Measurements from ENCODE around the gene MAGI2.

MAGI2 gene

DNA sequence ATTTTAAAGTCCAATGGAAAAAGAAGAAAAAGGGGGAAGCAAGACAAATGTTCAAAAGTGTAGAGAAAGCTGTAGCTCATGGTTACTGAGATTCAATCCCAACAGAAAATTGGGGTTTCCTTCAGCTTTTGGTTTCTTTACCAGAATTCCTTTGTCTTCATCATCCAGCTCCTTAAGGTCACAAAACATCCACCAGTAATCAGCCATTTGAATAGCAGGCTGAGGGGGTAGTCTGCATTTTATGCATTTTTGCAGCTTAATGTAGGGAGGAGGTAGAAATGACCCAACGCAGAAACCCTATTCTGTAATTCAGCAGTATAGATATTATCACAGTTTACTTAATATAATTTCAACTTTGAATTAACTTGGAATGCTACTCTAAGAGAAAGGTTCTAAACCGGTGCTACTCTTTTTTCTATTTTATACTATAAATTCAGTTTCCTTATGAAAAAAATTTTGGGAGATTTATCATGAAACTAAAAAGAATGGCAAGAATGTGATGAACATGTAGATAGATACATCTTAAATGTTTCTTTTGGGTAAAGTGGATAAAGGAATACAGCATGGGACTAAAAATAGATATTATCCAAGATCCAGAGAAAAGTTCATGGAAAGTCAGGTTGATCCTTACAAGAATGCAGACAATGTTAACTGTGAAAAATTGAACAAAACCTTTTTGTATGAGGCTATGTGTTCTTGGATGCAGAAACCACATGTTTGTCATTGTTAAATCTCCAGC, 1058.0 kb downstream of the MAGI2 start:
- no peak for FAIRE-seq

DNA sequence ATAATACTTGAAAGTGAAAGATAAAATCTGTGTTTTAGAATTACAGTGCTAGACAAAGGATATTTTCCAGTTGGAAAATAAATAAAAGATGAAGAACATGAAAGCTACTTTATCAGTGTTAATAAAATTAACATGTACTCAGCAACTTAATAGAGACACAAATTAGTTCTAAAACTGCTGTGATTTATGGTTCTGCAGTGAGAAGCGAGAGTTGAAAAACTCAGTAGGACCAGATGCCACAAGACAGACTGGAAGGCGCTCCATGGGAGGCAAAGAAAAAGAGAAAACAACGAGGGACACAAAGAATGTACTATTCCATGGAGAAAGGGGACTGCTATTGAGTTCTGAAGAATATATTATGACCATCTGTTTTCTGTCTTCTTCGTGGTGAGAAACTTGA, 1064.4 kb downstream of the MAGI2 start:
- FAIRE-seq, result no peak

DNA sequence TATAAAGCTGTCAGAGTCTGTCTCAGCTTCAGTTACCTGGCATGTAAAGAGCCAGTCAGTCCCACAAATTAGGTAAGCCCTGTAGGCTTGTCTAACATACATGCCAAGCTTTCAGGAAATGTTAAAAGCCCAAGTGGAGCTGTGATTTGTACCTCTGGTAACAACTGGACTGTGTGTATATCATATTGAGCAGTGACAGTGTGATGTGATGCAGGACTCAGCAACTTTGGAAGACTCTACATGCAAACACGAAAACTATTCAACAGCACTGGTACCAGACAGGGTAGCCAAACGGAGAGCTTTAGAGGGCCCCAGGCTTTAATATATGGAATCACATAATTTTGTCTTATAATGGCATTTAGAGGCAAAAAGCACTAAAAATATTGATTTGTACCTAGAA, 1066.9 kb downstream of the MAGI2 start:
- no peak for FAIRE-seq

DNA sequence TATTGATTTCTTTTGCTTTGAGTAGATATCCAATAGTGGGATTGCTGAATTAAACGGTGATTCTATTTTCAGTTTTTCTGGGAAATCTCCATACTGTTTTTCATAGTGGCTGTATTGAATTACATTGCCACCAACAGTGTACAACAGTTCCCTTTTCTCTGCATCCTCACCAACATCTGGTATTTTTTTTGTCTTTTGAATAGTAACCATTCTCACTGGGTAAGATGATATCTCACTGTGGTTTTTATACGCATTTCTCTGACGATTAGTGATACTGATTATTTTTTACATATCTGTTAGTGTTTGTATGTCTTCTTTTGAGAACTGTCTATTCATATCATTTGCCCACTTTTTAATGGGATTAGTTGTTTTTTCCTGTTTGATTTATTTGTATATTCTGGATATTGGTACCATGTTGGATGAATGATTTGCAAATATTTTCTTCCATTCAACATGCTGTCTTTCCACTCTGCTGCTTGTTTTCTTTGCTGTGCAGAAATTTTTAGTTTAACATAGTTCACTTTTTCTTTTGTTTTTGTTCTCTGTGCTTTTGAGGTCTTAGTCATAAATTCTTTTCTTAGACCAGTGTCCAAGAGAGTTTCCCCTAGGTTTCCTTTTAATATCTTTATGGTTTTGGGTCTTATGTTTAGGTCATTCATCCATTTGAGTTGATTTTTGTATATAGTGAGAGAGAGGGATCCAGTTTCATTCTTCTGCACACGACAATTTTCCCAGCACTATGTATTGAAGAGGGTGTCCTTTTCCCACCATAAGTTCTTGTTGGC, 1070.2 kb downstream of the MAGI2 start:
- no peak for FAIRE-seq

DNA sequence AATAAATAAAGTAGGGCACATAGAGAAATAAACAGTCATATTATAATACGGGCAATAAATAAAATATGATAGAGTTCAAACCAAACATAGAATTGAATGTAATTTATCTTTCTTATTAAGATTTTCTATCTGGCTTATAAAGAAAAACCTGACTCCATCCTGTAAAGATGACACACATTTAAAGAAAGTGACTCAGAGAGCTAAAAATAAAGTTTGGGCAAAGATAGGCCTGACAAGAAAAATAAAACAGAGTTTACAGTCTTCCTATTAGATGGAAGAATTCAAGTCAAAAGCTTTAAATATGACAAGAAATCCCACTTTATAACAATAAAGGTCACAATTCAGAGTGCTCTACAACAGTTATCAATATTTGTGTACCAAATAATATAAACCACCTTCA, 1074.3 kb downstream of the MAGI2 start:
- FAIRE-seq, result no peak

DNA sequence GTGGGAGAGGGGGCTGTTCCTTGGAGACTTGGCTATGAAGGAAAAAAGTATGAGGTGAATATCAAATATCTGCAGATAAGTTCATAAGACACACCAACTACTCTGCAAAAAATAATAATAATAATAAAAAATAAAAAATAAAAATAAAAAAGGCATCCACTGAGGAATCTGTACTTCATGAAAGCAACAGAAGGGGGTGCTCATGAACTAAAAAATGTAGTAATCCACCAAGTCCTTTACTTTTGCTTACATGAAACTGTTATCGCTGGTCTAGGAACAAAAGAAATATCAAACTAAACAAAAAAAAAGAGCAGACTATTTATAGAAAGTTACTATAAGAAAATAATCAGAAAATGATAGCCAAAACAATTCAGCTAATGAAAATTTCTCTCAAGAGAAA, 1075.9 kb downstream of the MAGI2 start:
- FAIRE-seq, result peak; percentile 36

DNA sequence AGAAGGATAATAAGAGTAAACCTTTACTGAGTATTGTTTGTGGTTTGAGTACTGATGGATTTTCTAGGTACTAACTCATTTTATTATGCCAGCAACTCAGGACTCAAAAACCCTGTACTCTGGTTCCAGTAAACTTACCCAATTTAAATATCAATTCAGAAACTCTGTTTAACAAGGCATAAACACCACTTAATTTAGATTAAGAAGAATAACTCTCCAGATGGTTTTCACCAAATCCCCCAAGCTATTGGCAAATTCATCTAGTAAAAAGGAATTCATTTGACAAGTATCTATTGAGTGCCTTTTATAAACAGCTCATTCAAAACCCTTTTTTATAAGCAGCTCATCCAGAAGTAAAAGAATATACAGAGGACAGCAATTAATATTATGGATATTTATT, 1082.5 kb downstream of the MAGI2 start:
- no peak for FAIRE-seq

DNA sequence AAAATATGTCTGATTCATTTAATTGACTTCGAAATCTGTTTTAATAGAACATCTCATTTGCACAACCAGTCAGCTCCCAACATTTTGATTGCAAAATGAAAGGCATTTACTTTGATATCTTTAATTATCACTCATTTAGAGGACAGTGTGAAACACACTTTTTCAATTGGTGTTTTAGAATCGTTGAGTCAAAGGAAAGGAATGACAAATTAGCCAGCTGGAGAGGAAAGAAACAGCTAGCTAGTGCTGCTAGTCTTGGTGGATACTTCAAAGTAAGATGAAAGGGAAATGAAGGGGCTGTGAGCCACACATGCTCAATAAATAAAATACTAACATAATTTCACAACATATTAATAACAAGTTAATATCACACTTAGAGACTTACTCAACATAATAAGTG, 1084.7 kb downstream of the MAGI2 start:
- FAIRE-seq, result no peak

DNA sequence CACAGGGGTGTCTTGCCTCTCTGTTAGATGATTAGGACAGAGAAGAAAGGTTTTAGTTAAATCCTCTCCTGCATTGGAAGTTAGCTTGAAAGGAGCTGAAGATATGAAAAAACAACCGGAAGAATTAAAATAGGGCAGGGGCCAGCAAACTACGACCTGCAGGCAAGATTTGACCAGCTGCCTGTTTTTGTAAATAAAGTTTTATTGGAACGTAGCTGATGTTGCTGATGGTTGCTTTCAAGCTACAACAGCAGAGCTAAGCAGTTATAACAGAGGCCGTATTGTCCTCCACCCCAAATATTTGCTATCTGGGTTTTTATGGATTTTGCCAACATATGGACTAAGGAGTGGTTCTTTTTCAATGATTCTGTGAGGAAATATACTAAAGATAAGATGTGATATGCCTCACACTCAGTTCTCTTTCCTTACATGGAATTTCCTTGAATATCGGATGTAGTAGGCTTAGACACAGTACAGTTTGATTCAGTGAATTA, 1086.1 kb downstream of the MAGI2 start:
- no peak for FAIRE-seq

DNA sequence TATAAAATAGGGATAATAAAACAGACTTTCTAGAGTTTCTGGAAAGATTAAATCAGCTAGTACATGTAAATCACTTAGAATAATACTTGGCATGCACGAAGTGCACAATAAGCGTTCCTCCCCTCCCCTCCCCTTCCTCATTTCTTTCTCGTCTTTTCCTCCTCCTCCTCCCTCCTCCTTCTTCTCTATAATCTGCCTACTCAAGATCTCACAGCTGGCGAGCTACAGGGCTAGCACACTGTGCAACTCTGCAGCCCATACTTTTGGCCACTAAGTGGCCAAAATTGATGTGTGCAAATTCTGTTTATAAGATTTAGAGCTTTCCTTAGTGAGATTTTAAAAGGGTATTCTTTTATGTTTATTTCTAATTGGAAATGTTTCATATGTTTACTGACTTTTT, 1089.6 kb downstream of the MAGI2 start:
- FAIRE-seq, result no peak

DNA sequence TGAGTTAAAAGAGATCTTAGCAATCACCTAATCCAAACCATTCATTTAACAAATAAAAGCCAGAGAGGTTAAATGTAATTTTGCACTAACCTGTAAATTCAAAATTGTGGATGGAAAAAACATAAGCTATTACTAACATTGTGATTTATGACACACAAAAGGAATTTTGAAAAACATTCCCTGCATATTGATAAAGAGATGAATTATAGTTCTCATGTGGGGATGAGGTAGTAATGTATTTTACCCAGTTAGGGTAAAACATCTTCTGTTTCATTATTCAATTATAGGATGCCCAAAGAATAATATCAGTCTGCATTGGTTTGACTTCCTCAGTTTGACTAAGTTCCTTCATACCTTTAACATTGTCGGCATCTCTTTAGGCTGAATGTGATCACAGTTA, 1093.6 kb downstream of the MAGI2 start:
- FAIRE-seq, result no peak

DNA sequence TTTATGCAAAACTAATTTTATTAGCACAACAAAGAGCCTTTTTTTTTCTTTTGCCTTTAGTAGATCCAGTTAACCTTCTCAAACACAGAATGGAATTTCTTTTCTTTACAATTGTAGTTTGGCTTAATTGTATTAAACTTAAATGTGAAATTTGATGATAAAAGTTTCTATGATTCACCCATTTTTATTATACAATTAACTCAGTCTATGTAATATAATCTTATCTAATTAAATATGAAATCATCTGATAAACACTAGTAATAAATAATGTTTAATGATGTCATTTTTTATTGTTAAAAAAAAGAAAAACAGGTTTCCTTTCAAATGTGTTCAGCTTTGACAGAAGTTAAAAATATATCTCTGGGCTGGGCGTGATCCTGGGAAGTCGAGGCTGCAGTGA, 1095.8 kb downstream of the MAGI2 start:
- no peak for FAIRE-seq

DNA sequence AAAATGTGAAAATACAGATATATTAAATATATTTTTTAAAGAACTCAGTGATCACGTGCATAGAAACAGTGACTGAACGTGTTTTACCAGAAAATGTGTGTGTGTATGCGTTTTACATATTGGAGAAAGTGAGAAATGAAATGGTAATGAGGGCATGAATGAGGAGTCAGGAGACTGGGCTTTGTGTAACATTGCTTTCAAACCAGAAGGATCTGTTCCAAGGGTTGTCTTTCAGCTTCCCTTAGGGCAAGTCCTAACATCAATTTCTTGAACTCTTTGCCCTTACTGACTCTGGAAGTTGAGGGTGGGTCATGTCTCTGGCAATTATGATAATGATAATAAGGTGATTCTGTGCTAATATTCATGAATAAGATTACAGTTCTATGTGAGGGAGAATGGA, 1097.6 kb downstream of the MAGI2 start:
- FAIRE-seq, result no peak

DNA sequence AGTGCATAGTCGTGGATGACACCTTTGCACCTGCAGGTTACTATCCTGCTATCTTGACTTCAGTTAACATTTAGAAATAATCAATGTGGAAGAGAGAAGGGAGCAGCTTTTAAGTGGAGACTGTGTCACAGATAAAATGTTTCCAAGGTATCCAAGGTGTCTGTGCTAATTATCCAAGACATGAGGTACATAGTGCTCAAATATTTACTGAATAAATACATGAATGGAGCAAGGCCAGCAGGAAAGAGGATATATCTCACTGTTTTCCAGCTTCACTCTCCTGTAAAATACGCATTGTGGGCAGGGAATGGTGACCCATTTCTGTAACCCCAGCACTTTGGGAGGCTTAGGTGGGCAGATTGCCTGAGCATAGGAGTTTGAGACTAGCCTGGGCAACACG, 1102.5 kb downstream of the MAGI2 start:
- FAIRE-seq, result no peak

DNA sequence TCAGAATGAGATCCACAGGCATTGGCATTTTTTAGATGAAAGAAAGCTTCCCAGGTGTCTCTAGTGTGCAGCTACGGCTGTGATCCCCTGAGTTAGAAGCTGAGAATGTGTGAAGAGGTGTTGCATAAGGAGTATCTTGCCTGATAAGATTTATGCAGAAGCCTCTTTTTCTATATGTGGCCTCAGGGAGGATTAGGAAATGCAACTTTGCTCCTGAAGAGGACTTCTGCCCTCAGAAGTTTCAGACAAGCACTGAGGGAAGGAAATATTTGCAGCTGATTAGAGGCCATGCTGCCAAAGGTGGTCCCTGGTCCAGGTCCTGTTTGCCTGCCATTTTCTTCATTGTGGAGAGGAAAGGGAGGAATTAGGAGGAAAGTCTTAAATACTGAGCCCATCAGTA, 1103.1 kb downstream of the MAGI2 start:
- no peak for FAIRE-seq

DNA sequence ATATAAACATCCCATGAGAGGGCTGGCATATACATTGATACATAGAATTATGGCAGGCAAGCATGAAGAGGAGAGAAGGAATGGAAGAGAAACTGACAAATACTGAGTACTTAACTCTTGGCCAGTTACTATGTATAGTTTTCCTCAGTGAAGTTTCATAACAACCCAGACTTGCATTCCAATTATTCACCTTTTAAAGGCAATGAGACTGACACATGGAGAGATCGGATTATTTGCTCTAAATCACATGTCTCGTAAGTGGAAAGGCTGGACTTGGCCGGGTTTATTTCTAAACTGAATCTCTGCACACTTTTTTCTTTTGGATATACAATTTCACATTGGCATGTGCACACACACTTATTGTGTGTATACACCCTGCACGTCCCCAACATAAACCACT, 1106.6 kb downstream of the MAGI2 start:
- no peak for FAIRE-seq

DNA sequence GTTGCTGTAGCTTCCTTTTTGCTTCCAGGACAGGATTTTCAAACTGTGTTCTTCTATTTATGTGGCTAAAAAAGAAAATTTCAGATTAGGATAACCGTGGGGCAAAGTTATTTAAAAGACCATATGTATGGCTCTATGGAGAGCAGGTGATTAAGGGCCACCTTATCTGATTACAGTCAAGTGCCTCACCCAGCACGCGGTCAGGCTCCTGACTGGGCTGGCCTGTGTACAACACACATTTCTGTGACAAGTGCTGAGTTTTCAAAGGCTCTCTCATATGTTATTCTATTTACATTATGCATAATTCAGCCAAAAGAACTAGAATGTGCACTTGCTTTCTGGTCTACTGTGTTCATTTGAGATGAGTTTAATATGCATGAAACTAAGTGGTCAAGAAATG, 1107.5 kb downstream of the MAGI2 start:
- no peak for FAIRE-seq

DNA sequence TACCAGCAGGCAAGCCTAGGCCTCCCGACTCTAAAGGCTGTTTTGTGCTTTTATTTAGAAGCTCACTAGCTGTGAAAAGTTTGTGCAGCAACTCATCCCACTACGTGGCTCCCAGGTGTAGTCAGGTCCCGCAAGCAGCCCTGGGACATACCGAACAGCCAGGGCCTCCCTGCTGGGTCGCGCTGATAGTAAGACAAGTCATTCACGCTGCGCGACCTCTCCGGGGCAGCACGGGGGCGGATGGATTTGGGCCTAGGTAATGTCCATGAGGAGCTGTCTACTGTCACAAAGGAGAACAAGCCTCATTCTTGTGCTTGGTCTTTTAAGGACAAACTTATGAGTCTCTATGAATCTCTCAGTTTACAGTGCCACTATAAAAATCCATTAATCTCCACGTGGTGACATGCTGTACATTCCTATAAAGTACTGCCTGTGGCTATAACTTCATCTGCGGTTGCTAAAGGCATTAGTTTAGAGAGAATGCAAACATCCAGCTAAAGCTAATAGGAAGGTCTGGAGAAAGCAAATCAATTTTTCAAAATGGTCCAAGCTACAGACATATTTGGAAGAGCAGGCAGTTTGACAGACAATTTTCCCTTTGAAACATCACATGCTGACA, 1108.1 kb downstream of the MAGI2 start:
- no peak for FAIRE-seq

DNA sequence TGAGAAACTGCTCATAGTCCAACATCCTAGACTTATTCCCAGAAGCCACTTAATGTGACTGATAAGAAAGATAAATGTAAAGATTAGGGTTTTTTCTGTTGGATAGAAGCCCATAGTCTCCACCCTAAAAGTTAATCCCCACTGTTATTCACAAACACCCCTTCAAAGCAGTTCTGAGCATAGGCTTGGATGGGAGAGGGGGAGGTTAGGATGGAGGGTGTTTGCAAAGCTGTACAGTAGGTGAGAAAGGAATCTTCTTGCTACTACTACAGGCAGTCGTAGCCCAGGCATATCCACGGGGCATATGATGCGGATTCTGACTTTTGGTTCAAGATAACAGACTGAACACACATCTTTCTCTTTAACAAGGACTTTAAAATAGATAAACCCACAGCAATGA, 1119.0 kb downstream of the MAGI2 start:
- no peak for FAIRE-seq

DNA sequence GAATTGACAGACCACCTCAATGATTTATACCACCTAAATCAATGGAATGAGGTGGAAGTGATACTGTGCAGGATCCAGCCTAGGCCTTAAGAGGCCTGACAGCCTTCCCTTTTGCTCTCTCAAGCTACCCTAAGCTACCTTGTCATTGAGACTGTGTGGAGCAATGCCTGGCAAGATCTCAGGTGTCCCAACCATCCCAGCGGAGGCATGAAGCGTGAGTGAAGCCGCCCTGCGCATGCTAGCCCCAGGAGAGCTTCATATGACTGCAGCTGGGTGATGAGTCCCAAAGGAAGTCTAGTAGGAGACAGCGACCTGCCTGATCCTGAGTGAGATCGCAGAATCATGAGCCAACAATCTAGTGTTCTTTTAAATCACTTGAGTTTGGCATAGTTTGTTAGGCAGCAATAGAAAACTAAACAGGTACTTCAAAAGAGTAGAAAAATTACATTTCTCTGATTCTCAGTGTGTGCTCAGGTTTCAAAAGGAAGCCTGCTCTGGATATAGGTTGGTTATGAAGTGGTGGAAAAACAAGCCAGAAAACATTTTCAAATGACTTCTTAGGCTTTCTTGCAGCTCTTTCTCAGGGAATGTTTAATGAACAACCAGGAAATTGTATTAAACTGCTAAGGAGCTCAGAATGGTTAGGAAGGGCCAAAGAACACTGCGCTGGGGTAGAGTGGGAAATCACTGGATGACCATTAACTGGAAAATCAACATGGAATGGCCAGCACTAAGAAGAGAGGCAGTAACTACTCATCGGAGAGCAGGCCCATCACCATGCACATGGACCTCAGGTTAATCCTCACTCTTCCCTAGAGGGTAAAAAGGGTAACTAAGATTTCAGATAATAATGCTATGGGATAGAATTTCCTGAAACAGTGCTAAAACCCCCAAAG, 1119.7 kb downstream of the MAGI2 start:
- no peak for FAIRE-seq

DNA sequence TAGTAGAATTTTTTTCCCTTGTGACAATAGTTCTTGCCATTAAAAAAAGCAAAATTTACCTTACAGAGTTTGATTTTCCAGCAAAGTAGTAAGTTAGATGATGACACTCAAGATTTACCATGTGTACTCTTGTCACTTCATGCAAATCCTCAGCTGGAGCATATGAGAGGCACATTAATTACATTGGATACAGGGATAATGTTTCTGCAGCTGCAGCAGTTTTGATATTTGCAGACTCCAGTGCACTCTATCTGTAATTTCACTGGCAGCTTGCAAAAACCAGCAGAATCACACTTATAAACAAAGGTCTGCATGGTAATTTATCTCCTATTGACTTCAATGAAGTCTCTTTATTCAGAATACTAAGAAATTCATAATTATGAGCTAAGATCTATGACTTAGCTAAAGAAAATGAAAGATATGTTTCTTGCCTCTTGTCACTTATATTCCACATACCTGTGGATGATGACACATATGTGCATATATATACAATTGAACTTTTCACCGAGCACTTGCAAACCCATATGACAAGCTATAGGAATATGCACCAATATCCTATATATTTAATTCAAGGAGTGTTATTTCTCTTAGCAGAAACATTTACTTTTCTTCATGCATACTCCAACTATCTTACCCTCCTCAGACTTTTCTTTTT, 1124.3 kb downstream of the MAGI2 start:
- FAIRE-seq, result no peak

DNA sequence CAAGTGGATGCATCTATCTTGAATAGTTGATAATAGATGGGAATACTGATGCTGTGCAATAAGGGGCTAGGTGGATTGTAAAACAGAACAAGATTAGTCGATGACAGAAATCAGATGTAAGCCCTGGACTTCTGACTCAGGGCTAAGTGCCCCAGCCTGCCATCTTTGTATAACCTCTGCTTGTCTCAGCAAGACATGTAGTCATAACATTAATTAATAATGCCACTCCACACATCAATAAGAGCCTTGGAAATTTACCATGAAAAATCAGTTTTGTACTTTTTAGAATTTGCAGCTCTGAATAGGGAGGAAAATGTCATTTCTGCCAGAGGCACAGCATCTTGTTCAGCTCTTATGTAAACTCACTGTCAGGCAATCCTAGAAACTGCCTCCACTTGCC, 1125.7 kb downstream of the MAGI2 start:
- no peak for FAIRE-seq
